AG04450 (cell line): ENCODE results near the gene PLSCR3. TPM values are rescaled to one million over a fixed set of nuclear protein-coding genes. Genes with fewer than 3 reads are reported as not detected.

Source experiments
- CTCF ChIA-PET: fragments of 300-600, 350-600 bp; formaldehyde crosslinking; extraction: SDS; loops from one replicate; lab custom pipeline; 2022; ENCODE audit warnings: antibody characterized with exemption, inconsistent platforms; lab: Charles Lee
- POLR2A ChIA-PET: fragments of 350-600 bp; formaldehyde crosslinking; extraction: SDS; loops from one replicate; lab custom pipeline; 2021; ENCODE audit warnings: antibody characterized with exemption, inconsistent platforms; lab: Yijun Ruan, JAX
- DNase-seq: peaks from one replicate; pipeline ENCODE4 v3.0.0-alpha.2; 2011; ENCODE audit warnings: low read depth, low spot score
- H3K27ac ChIP-seq: one replicate; pipeline ENCODE4 v1.5.1; 2012; ENCODE audit warnings: low read depth, low read length, control low read depth
- H3K27me3 ChIP-seq: one replicate; pipeline ENCODE4 v1.6.0; 2012; ENCODE audit warnings: low read length; ENCODE audit not compliant: control insufficient read depth, insufficient read depth
- H3K4me3 ChIP-seq: 2 replicates; pipeline ENCODE4 v1.5.1; 2011; ENCODE audit warnings: mild to moderate bottlenecking, low read depth, low read length, control low read depth
- H3K9me3 ChIP-seq: 2 replicates; pipeline ENCODE4 v1.5.1; 2012; ENCODE audit warnings: low read length; ENCODE audit not compliant: control insufficient read depth, insufficient read depth
- polyA minus RNA-seq: library from RNA; depleted of rRNA, polyadenylated mRNA; stranded (reverse); fragments of >200 nt; gene quantifications from 2 replicates; pipeline ENCODE4 v1.2.3, GENCODE V29; 2011; rRNA and poly(A)+ RNA removed
- polyA plus RNA-seq: library from polyadenylated mRNA; depleted of rRNA; stranded (reverse); fragments of >200 nt; gene quantifications from 2 replicates; pipeline ENCODE4 v1.2.3, GENCODE V29; 2011; rRNA removed
- TF ChIP-seq, protein P1 (sequence below): IDR thresholded peaks from 2 replicates; pipeline ENCODE4 v1.5.1; 2011; ENCODE audit warnings: low read depth, low read length, control low read depth, inconsistent platforms

PLSCR3 gene
- 35.2 and 53.0 TPM in 2 replicates for polyA plus RNA-seq
- polyA minus RNA-seq, result 21.1 and 27.7 TPM in 2 replicates

GRCh38 chr17:7394452-7395191 is at the start of gene PLSCR3:
Gene PLSCR3 (minus strand): TSS chr17:7394525. CDS start chr17:7394110, 415 bp downstream.
- TF ChIP-seq, protein P1, sequence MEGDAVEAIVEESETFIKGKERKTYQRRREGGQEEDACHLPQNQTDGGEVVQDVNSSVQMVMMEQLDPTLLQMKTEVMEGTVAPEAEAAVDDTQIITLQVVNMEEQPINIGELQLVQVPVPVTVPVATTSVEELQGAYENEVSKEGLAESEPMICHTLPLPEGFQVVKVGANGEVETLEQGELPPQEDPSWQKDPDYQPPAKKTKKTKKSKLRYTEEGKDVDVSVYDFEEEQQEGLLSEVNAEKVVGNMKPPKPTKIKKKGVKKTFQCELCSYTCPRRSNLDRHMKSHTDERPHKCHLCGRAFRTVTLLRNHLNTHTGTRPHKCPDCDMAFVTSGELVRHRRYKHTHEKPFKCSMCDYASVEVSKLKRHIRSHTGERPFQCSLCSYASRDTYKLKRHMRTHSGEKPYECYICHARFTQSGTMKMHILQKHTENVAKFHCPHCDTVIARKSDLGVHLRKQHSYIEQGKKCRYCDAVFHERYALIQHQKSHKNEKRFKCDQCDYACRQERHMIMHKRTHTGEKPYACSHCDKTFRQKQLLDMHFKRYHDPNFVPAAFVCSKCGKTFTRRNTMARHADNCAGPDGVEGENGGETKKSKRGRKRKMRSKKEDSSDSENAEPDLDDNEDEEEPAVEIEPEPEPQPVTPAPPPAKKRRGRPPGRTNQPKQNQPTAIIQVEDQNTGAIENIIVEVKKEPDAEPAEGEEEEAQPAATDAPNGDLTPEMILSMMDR, result peak; percentile 51
- DNase-seq, result peak; percentile 51
- POLR2A ChIA-PET, result interaction anchor here (0.5 to 2.0 kb wide), 3 partner anchors 9 to 334 kb away, joined by 3 to 8 read pairs (median 4); partner anchors contain the start of gene TMEM256
- H3K9me3 ChIP-seq, result no peaks in the 10 kb centered on the region; the same call in 1 of the 2 replicates
- H3K27me3 ChIP-seq, result no peaks in the 10 kb centered on the region
- peak within 1 kb of the TSS; percentile 87 for H3K4me3 ChIP-seq
- CTCF ChIA-PET, result interaction anchor here (0.5 to 2.4 kb wide), 5 partner anchors 9 to 140 kb away, joined by 3 to 7 read pairs (median 3); partner anchors contain the start of genes TMEM256 and TMEM95
- H3K27ac ChIP-seq, result peak within 1 kb of the TSS; percentile 93

DNA sequence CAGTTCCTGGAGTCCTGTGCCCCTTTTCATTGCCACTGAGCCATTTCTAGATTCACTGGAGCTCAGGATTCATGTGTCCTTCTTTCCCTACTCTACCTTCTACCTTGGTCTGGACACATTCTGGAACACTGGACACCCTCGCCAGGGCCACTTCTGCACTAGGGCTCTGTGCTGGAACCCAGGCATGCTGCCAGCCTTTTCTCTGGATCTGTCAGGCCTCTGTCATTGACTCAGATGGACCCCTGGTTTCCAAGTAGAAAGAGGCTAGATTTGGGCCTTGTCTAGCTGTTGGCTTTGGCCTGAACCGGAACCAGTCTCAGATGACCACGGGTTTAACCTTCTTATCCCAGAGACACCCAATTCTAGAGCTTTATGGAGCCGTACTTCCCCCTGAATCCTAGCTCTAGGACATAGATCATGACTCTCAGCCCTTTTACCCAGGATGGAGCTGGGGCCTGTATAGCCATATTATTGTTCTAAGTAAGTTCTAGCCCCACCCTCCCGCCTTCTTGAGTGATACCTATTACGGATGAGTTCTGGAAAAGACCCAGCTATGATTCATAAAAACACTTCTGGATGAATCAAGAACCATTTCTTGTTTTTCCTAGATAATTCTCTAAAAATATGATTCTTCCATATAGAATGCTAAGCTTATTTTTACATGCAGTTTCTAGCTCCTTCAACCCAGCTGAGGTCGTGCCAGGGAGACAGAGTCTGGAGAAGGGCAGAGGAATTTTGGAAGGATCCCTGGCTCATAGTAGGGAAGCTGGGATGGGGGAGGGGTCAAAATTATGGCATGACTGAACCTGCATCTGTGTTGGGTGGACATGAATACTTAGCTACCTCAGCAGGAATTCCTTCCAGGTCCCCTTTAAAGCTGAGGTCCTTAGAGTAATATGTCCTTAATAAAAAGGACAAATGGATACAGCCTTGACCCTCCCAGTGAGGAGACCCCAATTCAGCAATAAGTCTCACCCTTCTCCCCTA is 49.5 kb upstream of the PLSCR3 start:
- no peak for DNase-seq
- H3K27ac ChIP-seq, result no peak overlapping the region
- TF ChIP-seq, protein P1, result no peak
- ChIA-PET POLR2A (interaction anchor here (0.6 to 1.5 kb wide), 5 partner anchors 8 to 40 kb away, joined by 3 to 6 read pairs (median 3); partner anchors contain the start of genes POLR2A and TMEM102), CTCF (interaction anchor here (0.6 to 1.9 kb wide), 4 partner anchors 71 to 201 kb away, joined by 3 to 6 read pairs (median 4); partner anchors contain the start of gene GABARAP)
- no peaks in the 10 kb centered on the region; the same call in 1 of the 2 replicates for H3K9me3 ChIP-seq
- no peak overlapping the region for H3K4me3 ChIP-seq
- H3K27me3 ChIP-seq, result peaks cover 28% of the 10 kb centered on the region

DNA sequence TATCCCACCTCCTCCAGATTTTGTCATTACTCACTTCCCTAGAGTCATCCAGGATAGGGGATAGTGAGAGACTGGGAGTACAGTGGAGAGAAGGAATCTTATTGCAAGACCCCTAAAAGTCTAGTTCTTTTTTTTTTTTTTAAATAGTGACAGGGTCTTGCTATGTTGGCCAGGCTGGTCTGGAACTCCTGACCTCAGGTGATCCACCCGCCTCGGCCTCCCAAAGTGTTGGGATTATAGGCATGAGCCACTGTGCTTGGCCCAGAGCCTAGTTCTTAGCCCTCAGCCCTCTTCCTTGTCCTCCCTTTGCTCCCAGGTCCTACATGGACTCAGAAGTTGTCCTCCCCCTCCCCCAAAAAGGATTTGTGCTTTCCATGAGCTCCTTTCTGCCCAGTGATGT is 47.8 kb upstream of the PLSCR3 start:
- H3K9me3 ChIP-seq, result no peaks in the 10 kb centered on the region; the same call in 1 of the 2 replicates
- H3K4me3 ChIP-seq, result no peak overlapping the region
- no peak overlapping the region for H3K27ac ChIP-seq
- no peak for DNase-seq
- peaks cover 36% of the 10 kb centered on the region for H3K27me3 ChIP-seq
- POLR2A ChIA-PET, result no interaction called here
- TF ChIP-seq, protein P1, result no peak
- CTCF ChIA-PET, result interaction anchor here (1.9 kb wide), 1 partner anchor 118 kb away, joined by 6 read pairs; no protein-coding TSS in a partner anchor

DNA sequence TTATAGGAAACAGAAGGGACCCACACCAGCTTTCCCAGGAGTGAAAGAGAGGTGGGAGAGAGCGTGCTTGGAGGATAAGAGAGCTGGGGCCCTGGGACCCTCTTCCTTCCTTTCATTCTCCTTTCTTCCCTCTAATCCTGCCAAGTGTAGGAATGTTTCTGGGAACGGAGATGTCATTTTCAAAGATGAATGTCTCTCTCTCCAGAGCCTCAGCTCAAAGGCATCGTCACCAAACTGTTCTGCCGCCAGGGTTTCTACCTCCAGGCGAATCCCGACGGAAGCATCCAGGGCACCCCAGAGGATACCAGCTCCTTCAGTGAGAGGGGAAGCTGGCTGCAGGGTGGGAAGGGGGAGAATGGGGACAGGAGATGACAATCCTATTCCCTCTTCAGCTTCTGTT is 46.9 kb upstream of the PLSCR3 start:
- Histone ChIP-seq H3K27me3 (peaks cover 30% of the 10 kb centered on the region), H3K4me3 (no peak overlapping the region), H3K9me3 (no peaks in the 10 kb centered on the region; the same call in 1 of the 2 replicates), H3K27ac (peak overlapping the region; percentile 21)
- ChIA-PET CTCF (interaction anchor here (0.6 kb wide), 2 partner anchors 19 to 55 kb away, joined by 4 to 6 read pairs; no protein-coding TSS in a partner anchor), POLR2A (interaction anchor here (0.6 to 1.0 kb wide), 2 partner anchors 36 kb away, joined by 3 to 4 read pairs; no protein-coding TSS in a partner anchor)
- DNase-seq, result no peak
- TF ChIP-seq, protein P1, result no peak
